ENCODE results near the gene NPTX2.

The NPTX2 gene

DNA sequence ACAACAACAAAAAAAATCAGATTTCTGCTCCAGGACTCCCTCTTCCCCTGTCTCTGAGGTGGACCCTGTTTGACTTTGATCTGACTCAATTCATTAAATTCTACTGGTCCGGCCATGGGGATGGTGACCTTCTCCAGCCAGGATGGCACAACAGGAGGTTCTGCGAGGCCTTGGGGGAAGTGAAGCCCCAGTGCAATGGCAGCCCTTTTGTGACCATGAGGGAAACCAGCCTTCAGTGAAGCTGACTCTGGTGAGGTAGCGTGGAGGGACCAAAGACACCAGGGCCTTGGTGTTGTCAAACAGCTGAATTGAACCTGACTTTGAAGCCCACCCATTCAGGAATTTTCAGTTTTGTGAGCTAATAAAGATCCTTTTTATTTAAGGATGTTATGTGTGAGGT lies 44.5 kb downstream of the NPTX2 start:
- TF ChIP-seq OSR1 (CRISPR knock-in tag; IDR thresholded peaks at IDR 0.05): no peak
- TF ChIP-seq ZNF565 (CRISPR knock-in tag; conservative IDR thresholded peaks at IDR 0.05; ENCODE audit: low read depth): no peak
- TF ChIP-seq, protein P1, sequence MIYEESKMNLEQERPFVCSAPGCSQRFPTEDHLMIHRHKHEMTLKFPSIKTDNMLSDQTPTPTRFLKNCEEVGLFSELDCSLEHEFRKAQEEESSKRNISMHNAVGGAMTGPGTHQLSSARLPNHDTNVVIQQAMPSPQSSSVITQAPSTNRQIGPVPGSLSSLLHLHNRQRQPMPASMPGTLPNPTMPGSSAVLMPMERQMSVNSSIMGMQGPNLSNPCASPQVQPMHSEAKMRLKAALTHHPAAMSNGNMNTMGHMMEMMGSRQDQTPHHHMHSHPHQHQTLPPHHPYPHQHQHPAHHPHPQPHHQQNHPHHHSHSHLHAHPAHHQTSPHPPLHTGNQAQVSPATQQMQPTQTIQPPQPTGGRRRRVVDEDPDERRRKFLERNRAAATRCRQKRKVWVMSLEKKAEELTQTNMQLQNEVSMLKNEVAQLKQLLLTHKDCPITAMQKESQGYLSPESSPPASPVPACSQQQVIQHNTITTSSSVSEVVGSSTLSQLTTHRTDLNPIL (CRISPR knock-in tag; IDR thresholded peaks at IDR 0.05; ENCODE audit: low read depth): no peak
- TF ChIP-seq ISL1 (CRISPR knock-in tag; IDR thresholded peaks at IDR 0.05): no peak
- no peak for TF ChIP-seq CSRNP3 (CRISPR knock-in tag; IDR thresholded peaks at IDR 0.05)
- TF ChIP-seq ZC3H10 (CRISPR knock-in tag; IDR thresholded peaks at IDR 0.05): no peak
- TF ChIP-seq, protein P2, sequence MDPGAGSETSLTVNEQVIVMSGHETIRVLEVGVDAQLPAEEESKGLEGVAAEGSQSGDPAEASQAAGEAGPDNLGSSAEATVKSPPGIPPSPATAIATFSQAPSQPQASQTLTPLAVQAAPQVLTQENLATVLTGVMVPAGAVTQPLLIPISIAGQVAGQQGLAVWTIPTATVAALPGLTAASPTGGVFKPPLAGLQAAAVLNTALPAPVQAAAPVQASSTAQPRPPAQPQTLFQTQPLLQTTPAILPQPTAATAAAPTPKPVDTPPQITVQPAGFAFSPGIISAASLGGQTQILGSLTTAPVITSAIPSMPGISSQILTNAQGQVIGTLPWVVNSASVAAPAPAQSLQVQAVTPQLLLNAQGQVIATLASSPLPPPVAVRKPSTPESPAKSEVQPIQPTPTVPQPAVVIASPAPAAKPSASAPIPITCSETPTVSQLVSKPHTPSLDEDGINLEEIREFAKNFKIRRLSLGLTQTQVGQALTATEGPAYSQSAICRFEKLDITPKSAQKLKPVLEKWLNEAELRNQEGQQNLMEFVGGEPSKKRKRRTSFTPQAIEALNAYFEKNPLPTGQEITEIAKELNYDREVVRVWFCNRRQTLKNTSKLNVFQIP (CRISPR knock-in tag; IDR thresholded peaks at IDR 0.05; ENCODE audit: borderline replicate concordance, low read depth): no peak
- TF ChIP-seq RARB (CRISPR knock-in tag; IDR thresholded peaks at IDR 0.05): no peak
- no peak for TF ChIP-seq ZFP3 (CRISPR knock-in tag; IDR thresholded peaks at IDR 0.05)
- TF ChIP-seq TSHZ2 (CRISPR knock-in tag; IDR thresholded peaks at IDR 0.05): no peak
- TF ChIP-seq CSDC2 (CRISPR knock-in tag; IDR thresholded peaks at IDR 0.05): no peak
- TF ChIP-seq GLIS3 (CRISPR knock-in tag; IDR thresholded peaks at IDR 0.05): no peak
- no peak for TF ChIP-seq ESRRG (CRISPR knock-in tag; IDR thresholded peaks at IDR 0.05)
- TF ChIP-seq ZFP30 (CRISPR knock-in tag; IDR thresholded peaks at IDR 0.05): no peak
- no peak for TF ChIP-seq BACH2 (CRISPR knock-in tag; IDR thresholded peaks at IDR 0.05; ENCODE audit: borderline replicate concordance)
- no peak for TF ChIP-seq PPARA (CRISPR knock-in tag; IDR thresholded peaks at IDR 0.05; ENCODE audit: borderline replicate concordance)
- no peak for TF ChIP-seq SNAI2 (CRISPR knock-in tag; IDR thresholded peaks at IDR 0.05)
- no peak for TF ChIP-seq ARNTL (CRISPR knock-in tag; IDR thresholded peaks at IDR 0.05; ENCODE audit: borderline replicate concordance, low read depth)
- TF ChIP-seq ZNF70 (CRISPR knock-in tag; IDR thresholded peaks at IDR 0.05): no peak
- TF ChIP-seq TOX (CRISPR knock-in tag; IDR thresholded peaks at IDR 0.05; ENCODE audit: borderline replicate concordance): no peak
- ATAC-seq: no peak

GRCh38 chr7:98662289-98662688 lies 45.2 kb downstream of the NPTX2 start:
- TF ChIP-seq ZNF8 (CRISPR knock-in tag; IDR thresholded peaks at IDR 0.05) (no peak), ZNF70 (CRISPR knock-in tag; IDR thresholded peaks at IDR 0.05) (no peak), SNAI2 (CRISPR knock-in tag; IDR thresholded peaks at IDR 0.05) (no peak), GLIS3 (CRISPR knock-in tag; IDR thresholded peaks at IDR 0.05) (no peak), TCF4 (CRISPR knock-in tag; IDR thresholded peaks at IDR 0.05; ENCODE audit: borderline replicate concordance) (no peak)
- no peak for ATAC-seq

DNA sequence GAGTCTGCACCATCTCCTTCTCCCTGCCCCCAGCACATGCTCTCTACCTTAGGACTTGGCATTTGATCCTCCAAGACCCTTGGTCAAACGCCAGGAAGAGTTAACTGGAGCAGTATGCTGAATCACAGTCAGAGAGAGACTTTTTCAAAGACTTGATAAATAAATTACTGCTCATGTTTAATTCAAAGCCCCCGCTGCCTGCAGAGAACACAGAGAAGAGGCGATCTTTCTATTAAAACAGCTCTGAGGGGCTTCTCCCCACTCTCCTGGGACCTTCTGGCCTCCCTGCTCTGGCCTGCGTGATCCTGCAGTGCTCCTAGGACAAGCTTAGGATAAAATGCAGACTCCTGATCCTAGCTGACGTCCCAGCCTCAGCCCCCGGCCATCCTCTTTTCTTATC lies 47.8 kb downstream of the NPTX2 start:
- no peak for ATAC-seq
- TF ChIP-seq, protein P1 (CRISPR knock-in tag; IDR thresholded peaks at IDR 0.05; ENCODE audit: low read depth): no peak

- no peak for TF ChIP-seq OSR1 (CRISPR knock-in tag; IDR thresholded peaks at IDR 0.05)
Observed at GRCh38 chr7:98668255-98668654, 51.2 kb downstream of the NPTX2 start.

More at GRCh38 chr7:98668255-98668654, 51.2 kb downstream of the NPTX2 start:
- no peak for ATAC-seq

Measured in SK-N-SH treated with all-trans-retinoic acid at 6 μM for 48 hours (cell line).